A673 (cell line): ENCODE measurements around the gene COX7B. TPM values are rescaled to one million over a fixed set of nuclear protein-coding genes. Genes with fewer than 3 reads are reported as not detected.
A peak's percentile ranks its signal among the peaks of the same experiment; 100 is the strongest.

Source experiments
- BruUV-seq: library from RNA; stranded (reverse); fragments of 400-500 nt; replicated peaks from 2 replicates; lab custom pipeline; 2021; lab: Mats Ljungman, UMichigan
- CTCF ChIA-PET: fragments of 300-600 bp; sonication (Branson Sonifier 250); formaldehyde crosslinking; loops from one replicate; lab custom pipeline; 2022; ENCODE audit warnings: antibody characterized with exemption; lab: Charles Lee
- POLR2A ChIA-PET: fragments of 300-600 bp; sonication (Branson Sonifier 250); formaldehyde crosslinking; loops from one replicate; lab custom pipeline; 2022; ENCODE audit warnings: antibody characterized with exemption; ENCODE audit not compliant: low non-redundant PET; lab: Charles Lee
- DNase-seq: peaks from one replicate; pipeline ENCODE4 v3.0.0-alpha.2; 2015; ENCODE audit warnings: low spot score
- H3K27ac ChIP-seq: fragments of 200-600 bp; sonication (generic); 2 replicates; pipeline ENCODE4 v1.5.1; 2016; ENCODE audit warnings: mixed run types, low read depth, mild to moderate bottlenecking, mixed read lengths, antibody characterized with exemption, low read length; ENCODE audit not compliant: poor library complexity, severe bottlenecking
- H3K27me3 ChIP-seq: fragments of 200-600 bp; sonication (generic); replicated peaks from 2 replicates; pipeline ENCODE4 v1.6.1; 2017; ENCODE audit warnings: mixed run types, low read depth, mild to moderate bottlenecking, mixed read lengths, antibody characterized with exemption, low read length; ENCODE audit not compliant: insufficient read depth, poor library complexity
- H3K36me3 ChIP-seq: fragments of 200-600 bp; sonication (generic); 2 replicates; pipeline ENCODE4 v1.6.1; 2016; ENCODE audit warnings: mixed run types, mild to moderate bottlenecking, mixed read lengths, antibody characterized with exemption, low read length; ENCODE audit not compliant: insufficient read depth, poor library complexity, severe bottlenecking
- H3K4me1 ChIP-seq: fragments of 200-600 bp; sonication (generic); 2 replicates; pipeline ENCODE4 v1.6.1; 2017; ENCODE audit warnings: mixed run types, mild to moderate bottlenecking, mixed read lengths, antibody characterized with exemption, low read length; ENCODE audit not compliant: insufficient read depth, poor library complexity, severe bottlenecking
- H3K4me3 ChIP-seq: fragments of 200-600 bp; sonication (generic); 2 replicates; pipeline ENCODE4 v1.5.1; 2016; ENCODE audit warnings: low read depth, mixed run types, mild to moderate bottlenecking, mixed read lengths, low read length; ENCODE audit not compliant: poor library complexity, severe bottlenecking
- H3K9me3 ChIP-seq: fragments of 200-600 bp; sonication (generic); 2 replicates; pipeline ENCODE4 v1.6.1; 2016; ENCODE audit warnings: mixed run types, low read depth, mild to moderate bottlenecking, mixed read lengths, antibody characterized with exemption, low read length; ENCODE audit not compliant: poor library complexity, severe bottlenecking
- EZH2 ChIP-seq: fragments of 200-600 bp; sonication (generic); IDR thresholded peaks from 2 replicates; pipeline ENCODE4 v1.6.1; 2017; ENCODE audit warnings: borderline replicate concordance, low read depth, mild to moderate bottlenecking, mixed read lengths, antibody characterized with exemption, low read length; ENCODE audit not compliant: poor library complexity, severe bottlenecking
- intact Hi-C: fragments of 100-400 bp; cut with micrococcal nuclease; formaldehyde crosslinking; loops from one replicate; pipeline ENCODE4 v1.10.0; 2022; ENCODE audit not compliant: unreplicated experiment
- total RNA-seq: library from RNA; stranded (reverse); gene quantifications from 2 replicates; pipeline ENCODE4 v1.2.3, GENCODE V29; 2021
- TF ChIP-seq, protein P1 (sequence below): fragments of 300-800, 200-600 bp; sonication (generic); conservative IDR thresholded peaks from 2 replicates; pipeline ENCODE4 v1.5.1; 2017; ENCODE audit warnings: low read depth, mild to moderate bottlenecking, antibody characterized with exemption, low read length, moderate library complexity, mixed read lengths

The COX7B gene
- total RNA-seq, 1 experiment from 2014 or later, result 432 TPM

DNA sequence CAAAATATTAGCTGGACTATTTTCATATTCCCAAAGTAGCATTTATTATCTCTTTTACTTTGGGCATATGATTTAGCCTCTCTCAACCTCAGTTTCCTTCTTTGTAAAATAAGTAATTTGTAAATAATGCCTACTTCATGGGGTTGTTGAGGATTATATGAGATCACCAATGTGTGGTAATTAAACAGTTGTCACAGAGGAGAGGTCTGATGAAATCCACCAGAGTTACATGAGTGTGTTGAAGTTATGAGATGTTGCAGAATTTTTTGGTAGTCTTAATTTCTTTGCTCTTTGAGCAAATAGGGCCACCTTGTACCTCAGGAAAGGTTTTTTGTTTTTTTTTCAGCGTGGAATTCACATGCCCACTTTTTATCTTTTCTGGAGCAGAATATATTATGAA is 1.4 kb downstream of the COX7B start:
- Histone ChIP-seq H3K27ac (peak overlapping the region; percentile 69), H3K4me3 (peak overlapping the region; percentile 55), H3K4me1 (no peaks in the 10 kb centered on the region), H3K27me3 (no peaks in the 10 kb centered on the region), H3K36me3 (peaks cover 31% of the 10 kb centered on the region), H3K9me3 (no peaks in the 10 kb centered on the region)
- ChIA-PET CTCF (no interaction called here), POLR2A (no interaction called here)
- DNase-seq, result no peak
- no TSS peak for BruUV-seq
- intact Hi-C loops, result no loop called here
- TF ChIP-seq, protein P1, sequence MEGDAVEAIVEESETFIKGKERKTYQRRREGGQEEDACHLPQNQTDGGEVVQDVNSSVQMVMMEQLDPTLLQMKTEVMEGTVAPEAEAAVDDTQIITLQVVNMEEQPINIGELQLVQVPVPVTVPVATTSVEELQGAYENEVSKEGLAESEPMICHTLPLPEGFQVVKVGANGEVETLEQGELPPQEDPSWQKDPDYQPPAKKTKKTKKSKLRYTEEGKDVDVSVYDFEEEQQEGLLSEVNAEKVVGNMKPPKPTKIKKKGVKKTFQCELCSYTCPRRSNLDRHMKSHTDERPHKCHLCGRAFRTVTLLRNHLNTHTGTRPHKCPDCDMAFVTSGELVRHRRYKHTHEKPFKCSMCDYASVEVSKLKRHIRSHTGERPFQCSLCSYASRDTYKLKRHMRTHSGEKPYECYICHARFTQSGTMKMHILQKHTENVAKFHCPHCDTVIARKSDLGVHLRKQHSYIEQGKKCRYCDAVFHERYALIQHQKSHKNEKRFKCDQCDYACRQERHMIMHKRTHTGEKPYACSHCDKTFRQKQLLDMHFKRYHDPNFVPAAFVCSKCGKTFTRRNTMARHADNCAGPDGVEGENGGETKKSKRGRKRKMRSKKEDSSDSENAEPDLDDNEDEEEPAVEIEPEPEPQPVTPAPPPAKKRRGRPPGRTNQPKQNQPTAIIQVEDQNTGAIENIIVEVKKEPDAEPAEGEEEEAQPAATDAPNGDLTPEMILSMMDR, result no peak
- TF ChIP-seq EZH2, result no peak

- BruUV-seq, result no TSS peak
- H3K4me1 ChIP-seq, result no peaks in the 10 kb centered on the region
- no peaks in the 10 kb centered on the region for H3K9me3 ChIP-seq
- POLR2A ChIA-PET, result no interaction called here
- no peak for DNase-seq
- intact Hi-C loops, result no loop called here
- H3K27ac ChIP-seq, result no peak overlapping the region
- H3K27me3 ChIP-seq, result no peaks in the 10 kb centered on the region
- CTCF ChIA-PET, result no interaction called here
- H3K4me3 ChIP-seq, result no peak overlapping the region
- H3K36me3 ChIP-seq, result peaks cover 36% of the 10 kb centered on the region
- TF ChIP-seq, protein P1, result no peak
- TF ChIP-seq EZH2, result no peak
Measured at GRCh38 chrX:77901506-77901905, 2.2 kb downstream of the COX7B start.

DNA sequence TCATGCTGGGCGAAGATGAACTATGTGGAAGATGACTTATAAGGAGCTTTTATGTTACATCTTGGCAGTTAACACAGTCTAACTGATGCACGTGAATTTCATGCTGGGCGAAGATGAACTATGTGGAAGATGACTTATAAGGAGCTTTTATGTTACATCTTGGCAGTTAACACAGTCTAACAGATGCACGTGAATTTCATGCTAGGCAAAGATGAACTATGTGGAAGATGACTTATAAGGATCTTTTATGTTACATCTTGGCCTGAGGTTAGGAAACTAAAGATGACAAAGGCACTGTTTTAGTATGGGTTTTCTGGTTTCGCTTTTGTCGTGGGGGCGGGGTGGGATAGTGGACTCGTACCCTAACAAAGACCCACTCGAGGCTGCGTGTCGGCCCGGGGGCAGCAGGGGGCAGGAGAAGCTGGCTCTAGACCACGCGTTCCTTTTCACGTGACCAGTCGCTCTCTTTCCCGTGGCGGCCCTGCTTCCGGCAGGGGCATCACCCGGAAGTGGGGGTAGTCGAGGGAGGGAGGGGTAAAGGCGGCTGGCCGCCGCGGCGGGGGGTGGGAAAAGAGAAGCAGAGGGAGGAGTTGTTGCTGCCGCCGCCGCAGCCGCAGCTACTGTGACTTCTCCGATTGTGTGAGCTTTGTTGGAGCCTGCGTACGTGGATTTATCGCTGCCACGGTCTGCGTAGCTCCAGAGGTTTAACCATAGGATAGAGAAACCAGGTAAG is 11.0 kb downstream of the COX7B start, which contains the start of gene ATP7A:
TSS of gene ATP7A (plus strand) at position 586 of the 733 bp plus-strand sequence. CDS start 60,949 bp downstream, outside the sequence.
- POLR2A ChIA-PET, result interaction anchor here (0.8 kb wide), 1 partner anchor 11 kb away, joined by 3 read pairs; the partner anchor contains the start of gene COX7B
- TF ChIP-seq EZH2, result no peak
- TF ChIP-seq, protein P1, result peak; percentile 53
- intact Hi-C loops, result loop anchor here (1.0 kb wide), 1 partner anchor 119 kb away; no protein-coding TSS in a partner anchor

More for the DNA sequence above, 11.0 kb downstream of the COX7B start, which contains the start of gene ATP7A:
- Histone ChIP-seq H3K27ac (peak within 1 kb of the TSS; percentile 68), H3K27me3 (no peaks in the 10 kb centered on the region), H3K9me3 (no peaks in the 10 kb centered on the region), H3K36me3 (peaks cover 5% of the 10 kb centered on the region), H3K4me3 (peak within 1 kb of the TSS; percentile 60), H3K4me1 (no peaks in the 10 kb centered on the region)
- DNase-seq, result peak; percentile 93
- BruUV-seq, result no TSS peak
- CTCF ChIA-PET, result interaction anchor here (0.7 kb wide), 1 partner anchor 11 kb away, joined by 5 read pairs; no protein-coding TSS in a partner anchor
